Neuronal stem cell (in vitro differentiated cells): Measurements from ENCODE around the gene FAP.

ENCODE experiments used
- DNase-seq: peaks from one replicate; pipeline ENCODE4 v3.0.0-alpha.2; 2013; ENCODE audit warnings: low spot score
- H2AFZ ChIP-seq: one replicate; pipeline ENCODE4 v1.6.1; 2013; ENCODE audit warnings: mild to moderate bottlenecking, low read length, inconsistent platforms
- H2AK5ac ChIP-seq: 2 replicates; pipeline ENCODE4 v1.6.1; 2013; ENCODE audit warnings: low read depth, mild to moderate bottlenecking, inconsistent platforms, low read length, moderate library complexity, mixed read lengths
- H2BK120ac ChIP-seq: 2 replicates; pipeline ENCODE4 v1.6.1; 2013; ENCODE audit warnings: low read depth, mild to moderate bottlenecking, inconsistent platforms, low read length, moderate library complexity, mixed read lengths
- H2BK12ac ChIP-seq: one replicate; pipeline ENCODE4 v1.6.1; 2013; ENCODE audit warnings: low read length, inconsistent platforms
- H2BK15ac ChIP-seq: 2 replicates; pipeline ENCODE4 v1.6.1; 2013; ENCODE audit warnings: mild to moderate bottlenecking, low read length, inconsistent platforms, mixed read lengths
- H2BK5ac ChIP-seq: one replicate; pipeline ENCODE4 v1.6.1; 2013; ENCODE audit warnings: inconsistent platforms, mild to moderate bottlenecking, low read length, moderate library complexity
- H3K14ac ChIP-seq: one replicate; pipeline ENCODE4 v1.6.1; 2013; ENCODE audit warnings: low read length, inconsistent platforms
- H3K18ac ChIP-seq: 2 replicates; pipeline ENCODE4 v1.6.1; 2013; ENCODE audit warnings: low read length, inconsistent platforms
- H3K23ac ChIP-seq: 2 replicates; pipeline ENCODE4 v1.6.1; 2013; ENCODE audit warnings: low read depth, mild to moderate bottlenecking, mixed read lengths, low read length, inconsistent platforms; ENCODE audit not compliant: poor library complexity
- H3K27ac ChIP-seq: replicated peaks from 3 replicates; pipeline ENCODE4 v1.5.1; 2013; ENCODE audit warnings: low read length, inconsistent platforms
- H3K27me3 ChIP-seq, 3 experiments: 2 replicates each; pipeline ENCODE4 v1.6.1; 2013; ENCODE audit warnings: low read length in 3 of 3, mild to moderate bottlenecking in 2 of 3, inconsistent platforms in 1 of 3, low read depth in 1 of 3, mixed read lengths in 1 of 3, moderate library complexity in 1 of 3; ENCODE audit not compliant: control insufficient read depth in 3 of 3, insufficient read depth in 3 of 3
- H3K36me3 ChIP-seq, 2 donors: replicated peaks in 1 of 2; 2 replicates each; pipeline ENCODE4 v1.6.1; 2013; ENCODE audit warnings: low read length in 2 of 2; ENCODE audit not compliant: control insufficient read depth in 2 of 2, insufficient read depth in 2 of 2
- H3K4ac ChIP-seq: 2 replicates; pipeline ENCODE4 v1.6.1; 2013; ENCODE audit warnings: inconsistent platforms, mild to moderate bottlenecking, low read length, moderate library complexity
- H3K4me1 ChIP-seq, 2 donors: 1 replicate in 1 of 2; 2 replicates in 1 of 2; pipeline ENCODE4 v1.6.1; 2013; ENCODE audit warnings: low read length in 2 of 2, low read depth in 1 of 2; ENCODE audit not compliant: control insufficient read depth in 2 of 2, insufficient read depth in 1 of 2
- H3K4me2 ChIP-seq: one replicate; pipeline ENCODE4 v1.6.1; 2013; ENCODE audit warnings: mild to moderate bottlenecking, low read length, inconsistent platforms; ENCODE audit not compliant: insufficient read depth, poor library complexity, severe bottlenecking
- H3K4me3 ChIP-seq, 2 donors: 2 replicates each; pipeline ENCODE4 v1.5.1; 2013; ENCODE audit warnings: low read length in 2 of 2, mild to moderate bottlenecking in 2 of 2, inconsistent platforms in 1 of 2, moderate library complexity in 1 of 2
- H3K79me1 ChIP-seq: one replicate; pipeline ENCODE4 v1.6.1; 2013; ENCODE audit warnings: low read depth, mild to moderate bottlenecking, inconsistent platforms, low read length, moderate library complexity
- H3K9ac ChIP-seq: one replicate; pipeline ENCODE4 v1.6.1; 2013; ENCODE audit warnings: mild to moderate bottlenecking, low read depth, low read length, inconsistent platforms; ENCODE audit not compliant: poor library complexity
- H3K9me3 ChIP-seq, 2 donors: replicated peaks in 1 of 2; 2 replicates each; pipeline versions ENCODE3 to v1.6.1; 2013; ENCODE audit warnings: low read length in 2 of 2, mild to moderate bottlenecking in 2 of 2, inconsistent platforms in 1 of 2, low read depth in 1 of 2, mixed read lengths in 1 of 2, moderate library complexity in 1 of 2; ENCODE audit not compliant: control insufficient read depth in 2 of 2, insufficient read depth in 1 of 2
- H4K8ac ChIP-seq: one replicate; pipeline ENCODE4 v1.6.1; 2013; ENCODE audit warnings: low read depth, mild to moderate bottlenecking, inconsistent platforms, low read length, moderate library complexity
- H4K91ac ChIP-seq: one replicate; pipeline ENCODE4 v1.6.1; 2013; ENCODE audit warnings: low read length, low read depth, mild to moderate bottlenecking, inconsistent platforms; ENCODE audit not compliant: poor library complexity
- WGBS, 2 donors: extraction: QIAGEN DNeasy Blood & Tissue Kit; methylation state at CpG; one replicate each; pipeline ENCODE4 v1.1.7; 2013; ENCODE audit warnings: missing lambda C conversion rate in 2 of 2, mixed read lengths in 1 of 2; ENCODE audit not compliant: insufficient read length in 2 of 2, insufficient replicate concordance in 1 of 2; ENCODE audit errors: extremely low coverage in 2 of 2; 5-methylcytosine and 5-hydroxymethylcytosine counted together

FAP gene

DNA sequence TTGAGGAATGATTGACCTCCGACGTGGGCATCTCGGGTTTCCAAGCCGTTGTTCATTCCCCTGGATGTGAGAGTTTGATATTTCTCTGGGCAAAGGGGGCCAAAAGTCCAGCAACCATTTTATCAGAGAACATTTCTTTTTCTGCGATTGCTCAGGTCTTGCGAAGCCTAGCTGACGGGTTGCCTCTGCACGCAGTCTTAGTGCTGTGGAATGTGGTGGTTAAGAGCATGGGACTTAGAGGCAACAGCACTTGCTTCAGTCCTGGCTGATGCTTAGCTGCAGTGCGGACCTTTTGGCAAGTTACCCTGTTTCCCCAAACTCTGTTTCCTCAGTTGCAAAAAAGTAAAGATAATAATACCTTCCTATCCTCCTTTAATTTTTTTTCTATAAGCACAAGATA lies 45.0 kb downstream of the FAP start:
- Histone ChIP-seq H2BK120ac (no peak overlapping the region), H2AK5ac (no peak overlapping the region), H3K4ac (no peak overlapping the region), H3K27me3 (no peaks in the 10 kb centered on the region), H3K79me1 (no peaks in the 10 kb centered on the region), H2AFZ (no peak overlapping the region), H3K9me3 (no peaks in the 10 kb centered on the region), H3K23ac (no peak overlapping the region), H2BK12ac (no peak overlapping the region), H3K4me1 (no peaks in the 10 kb centered on the region), H2BK15ac (no peak overlapping the region), H3K18ac (no peak overlapping the region), H3K4me2 (no peak overlapping the region), H3K4me3 (no peak overlapping the region), H2BK5ac (no peak overlapping the region), H3K14ac (no peak overlapping the region), H4K91ac (no peak overlapping the region), H3K9ac (no peak overlapping the region), H3K27ac (no peak overlapping the region), H3K36me3 (no peaks in the 10 kb centered on the region), H4K8ac (no peak overlapping the region)
- DNase-seq: no peak
- whole genome bisulfite sequencing, 2 donors: no CpG with 5 or more reads among the region's 9 CpGs

DNA sequence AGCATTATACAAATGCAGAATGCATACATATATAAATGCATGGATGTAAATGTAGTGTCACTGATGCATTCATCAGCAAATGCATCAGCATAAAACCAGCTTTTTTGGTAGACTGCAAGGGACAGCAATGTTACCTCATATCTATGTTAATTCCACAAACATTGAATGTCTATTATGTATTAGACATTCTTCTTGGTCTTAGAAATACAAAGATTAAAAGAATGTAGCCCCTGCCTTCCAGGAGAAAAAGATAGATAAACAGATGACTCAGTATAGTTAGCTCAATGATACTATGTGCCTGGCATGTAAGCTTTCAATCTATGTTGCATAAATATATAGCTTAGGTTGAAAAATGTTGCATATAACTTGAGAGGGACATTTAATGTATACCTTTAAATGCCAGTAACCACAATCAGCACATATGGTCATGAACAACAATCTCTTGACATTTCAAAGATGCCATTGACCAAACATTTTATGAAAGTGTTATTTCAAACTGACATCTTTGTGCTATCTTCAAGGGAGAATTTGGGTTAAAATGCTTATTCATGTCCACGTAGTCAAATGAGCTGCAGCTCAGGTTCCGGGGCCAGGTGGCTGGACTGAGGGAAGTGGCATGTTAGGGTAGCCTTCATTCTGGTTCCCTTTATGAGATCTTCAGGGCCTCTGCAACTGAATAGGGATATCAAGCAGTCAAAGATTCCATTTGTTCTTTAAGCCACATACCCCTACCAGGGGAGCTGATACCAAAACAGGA lies 46.0 kb downstream of the FAP start:
- no peak overlapping the region for H3K18ac ChIP-seq
- no peaks in the 10 kb centered on the region for H3K9me3 ChIP-seq
- no peak for DNase-seq
- H3K4me2 ChIP-seq: no peak overlapping the region
- H3K36me3 ChIP-seq: no peaks in the 10 kb centered on the region
- H3K4ac ChIP-seq: no peak overlapping the region
- H3K23ac ChIP-seq: no peak overlapping the region
- H2BK12ac ChIP-seq: no peak overlapping the region
- WGBS, 2 donors: no CpG with 5 or more reads among the region's 2 CpGs
- H2BK5ac ChIP-seq: no peak overlapping the region
- H3K4me3 ChIP-seq: no peak overlapping the region
- no peak overlapping the region for H4K91ac ChIP-seq
- no peaks in the 10 kb centered on the region for H3K4me1 ChIP-seq
- no peak overlapping the region for H3K9ac ChIP-seq
- H3K14ac ChIP-seq: no peak overlapping the region
- H3K79me1 ChIP-seq: no peaks in the 10 kb centered on the region
- no peak overlapping the region for H2BK120ac ChIP-seq
- H4K8ac ChIP-seq: no peak overlapping the region
- H3K27ac ChIP-seq: no peak overlapping the region
- no peak overlapping the region for H2AFZ ChIP-seq
- no peak overlapping the region for H2BK15ac ChIP-seq
- H2AK5ac ChIP-seq: no peak overlapping the region
- no peaks in the 10 kb centered on the region for H3K27me3 ChIP-seq

- H3K79me1 ChIP-seq: no peaks in the 10 kb centered on the region
These were observed 46.6 kb downstream of the FAP start for GRCh38 chr2:162196638-162197037.

GRCh38 chr2:162188451-162188850 lies 54.8 kb downstream of the FAP start:
- Histone ChIP-seq H4K8ac (no peak overlapping the region), H3K9me3 (no peaks in the 10 kb centered on the region), H3K18ac (no peak overlapping the region), H2AK5ac (no peak overlapping the region), H2BK15ac (no peak overlapping the region), H2BK5ac (no peak overlapping the region), H3K23ac (no peak overlapping the region), H3K36me3 (no peaks in the 10 kb centered on the region), H3K27ac (no peak overlapping the region), H3K4me3 (no peak overlapping the region), H3K27me3 (no peaks in the 10 kb centered on the region), H2AFZ (no peak overlapping the region), H3K14ac (no peak overlapping the region), H3K9ac (no peak overlapping the region), H4K91ac (no peak overlapping the region), H2BK12ac (no peak overlapping the region), H3K4me1 (peaks cover 0 to 1% of the 10 kb centered on the region in 2 donors), H3K79me1 (no peaks in the 10 kb centered on the region), H2BK120ac (no peak overlapping the region), H3K4ac (no peak overlapping the region), H3K4me2 (no peak overlapping the region)
- WGBS, 2 donors: no CpG with 5 or more reads among the region's 3 CpGs
- no peak for DNase-seq

More at GRCh38 chr2:162196638-162197037, 46.6 kb downstream of the FAP start:
- Histone ChIP-seq H3K23ac (no peak overlapping the region), H2BK120ac (no peak overlapping the region), H3K9me3 (no peaks in the 10 kb centered on the region), H3K27me3 (no peaks in the 10 kb centered on the region), H4K91ac (no peak overlapping the region), H3K4ac (no peak overlapping the region), H3K4me3 (no peak overlapping the region), H3K4me1 (no peaks in the 10 kb centered on the region), H3K4me2 (no peak overlapping the region), H4K8ac (no peak overlapping the region), H3K27ac (no peak overlapping the region), H2BK12ac (no peak overlapping the region), H2AK5ac (no peak overlapping the region), H3K9ac (no peak overlapping the region), H2AFZ (no peak overlapping the region), H3K36me3 (no peaks in the 10 kb centered on the region), H2BK15ac (no peak overlapping the region), H3K18ac (no peak overlapping the region), H3K14ac (no peak overlapping the region), H2BK5ac (no peak overlapping the region)
- DNase-seq: no peak
- no CpG with 5 or more reads among the region's 7 CpGs for WGBS, 2 donors
